ENCODE measurements around the gene TRIM16. TPM values are rescaled to one million over a fixed set of nuclear protein-coding genes. Genes with fewer than 3 reads are reported as not detected.
"Not testable (repeated sequence)": the region's sequence is repeated elsewhere in the genome, so short reads cannot be mapped to it uniquely, and the experiment has no call there.

The TRIM16 gene
- total RNA-seq, 1 donor from 2014 or later, result 32.1 TPM

- no peaks in the 10 kb centered on the region for H3K27me3 Mint-ChIP-seq (ENCODE audit: insufficient read depth, low read depth)
These were observed 25.8 kb downstream of the TRIM16 start for GRCh38 chr17:15658296-15658695.

GRCh38 chr17:15657868-15658267 lies 26.2 kb downstream of the TRIM16 start:
- Histone ChIP-seq H3K79me2 (ENCODE audit: low read depth) (no peaks in the 10 kb centered on the region), H3K9ac (no peak overlapping the region), H3K9me3 (ENCODE audit: low read depth) (no peaks in the 10 kb centered on the region), H4K20me1 (ENCODE audit: low read depth) (no peaks in the 10 kb centered on the region), H2AFZ (replicated peaks) (no peak overlapping the region), H3K27ac (no peak overlapping the region), H3K27me3 (no peaks in the 10 kb centered on the region), H3K4me1 (peaks cover 19% of the 10 kb centered on the region), H3K4me3 (no peak overlapping the region), H3K36me3 (no peaks in the 10 kb centered on the region), H3K4me2 (no peak overlapping the region), H3F3A (ENCODE audit: low read depth) (no peaks in the 10 kb centered on the region)
- no peak overlapping the region for H3K4me3 Mint-ChIP-seq
- H3K27ac Mint-ChIP-seq, result no peak overlapping the region
- no peak for TF ChIP-seq EZH2phosphoT487 (IDR thresholded peaks at IDR 0.05)
- TF ChIP-seq CTCF (IDR thresholded peaks at IDR 0.05), result no peak
- no peak for TF ChIP-seq EZH2 (IDR thresholded peaks at IDR 0.05)
- peaks cover 7% of the 10 kb centered on the region for H3K36me3 Mint-ChIP-seq
- no peak for DNase-seq (ENCODE audit: low spot score)
- peaks cover 2% of the 10 kb centered on the region for H3K9me3 Mint-ChIP-seq
- peaks cover 36% of the 10 kb centered on the region for H3K4me1 Mint-ChIP-seq
- no peaks in the 10 kb centered on the region for H3K27me3 Mint-ChIP-seq (ENCODE audit: insufficient read depth, low read depth)

More at GRCh38 chr17:15658296-15658695, 25.8 kb downstream of the TRIM16 start:
- H3K79me2 ChIP-seq (ENCODE audit: low read depth), result no peaks in the 10 kb centered on the region
- H3K27ac ChIP-seq, result no peak overlapping the region
- H3K36me3 ChIP-seq, result no peaks in the 10 kb centered on the region
- H3K9me3 Mint-ChIP-seq, result peaks cover 2% of the 10 kb centered on the region
- H3K4me3 ChIP-seq, result no peak overlapping the region
- H3K27me3 ChIP-seq, result no peaks in the 10 kb centered on the region
- no peak overlapping the region for H2AFZ ChIP-seq (replicated peaks)
- no peak overlapping the region for H3K4me3 Mint-ChIP-seq
- DNase-seq (ENCODE audit: low spot score), result no peak
- H3K36me3 Mint-ChIP-seq, result peaks cover 7% of the 10 kb centered on the region
- peaks cover 19% of the 10 kb centered on the region for H3K4me1 ChIP-seq
- H3K9ac ChIP-seq, result no peak overlapping the region
- no peaks in the 10 kb centered on the region for H3F3A ChIP-seq (ENCODE audit: low read depth)
- no peak overlapping the region for H3K4me2 ChIP-seq
- no peak overlapping the region for H3K27ac Mint-ChIP-seq
- H3K9me3 ChIP-seq (ENCODE audit: low read depth), result no peaks in the 10 kb centered on the region
- TF ChIP-seq EZH2 (IDR thresholded peaks at IDR 0.05), result no peak
- TF ChIP-seq EZH2phosphoT487 (IDR thresholded peaks at IDR 0.05), result no peak
- TF ChIP-seq CTCF (IDR thresholded peaks at IDR 0.05), result no peak
- no peaks in the 10 kb centered on the region for H4K20me1 ChIP-seq (ENCODE audit: low read depth)
- peaks cover 32% of the 10 kb centered on the region for H3K4me1 Mint-ChIP-seq

- no peaks in the 10 kb centered on the region for H3F3A ChIP-seq (ENCODE audit: low read depth)
- H2AFZ ChIP-seq (replicated peaks), result no peak overlapping the region
- no peaks in the 10 kb centered on the region for H4K20me1 ChIP-seq (ENCODE audit: low read depth)
- DNase-seq (ENCODE audit: low spot score), result no peak
- TF ChIP-seq EZH2phosphoT487 (IDR thresholded peaks at IDR 0.05) (no peak), EZH2 (IDR thresholded peaks at IDR 0.05) (no peak), CTCF (IDR thresholded peaks at IDR 0.05) (no peak)
- Mint-ChIP-seq H3K27ac (peak overlapping the region; percentile 37), H3K4me3 (no peak overlapping the region), H3K27me3 (ENCODE audit: insufficient read depth, low read depth) (no peaks in the 10 kb centered on the region), H3K9me3 (peaks cover 2% of the 10 kb centered on the region), H3K36me3 (peaks cover 7% of the 10 kb centered on the region), H3K4me1 (peaks cover 52% of the 10 kb centered on the region)
- no peaks in the 10 kb centered on the region for H3K36me3 ChIP-seq
- no peaks in the 10 kb centered on the region for H3K27me3 ChIP-seq
- no peaks in the 10 kb centered on the region for H3K79me2 ChIP-seq (ENCODE audit: low read depth)
- no peak overlapping the region for H3K4me2 ChIP-seq
- H3K9ac ChIP-seq, result no peak overlapping the region
- H3K4me1 ChIP-seq, result peaks cover 23% of the 10 kb centered on the region
- no peaks in the 10 kb centered on the region for H3K9me3 ChIP-seq (ENCODE audit: low read depth)
- H3K27ac ChIP-seq, result no peak overlapping the region
- H3K4me3 ChIP-seq, result no peak overlapping the region
These were observed 29.1 kb downstream of the TRIM16 start for GRCh38 chr17:15654886-15655561.

GRCh38 chr17:15654401-15654800 lies 29.7 kb downstream of the TRIM16 start:
- not testable (repeated sequence) for H3K27me3 ChIP-seq; H4K20me1 ChIP-seq (ENCODE audit: low read depth); H3K4me3 Mint-ChIP-seq; H3K9ac ChIP-seq; H2AFZ ChIP-seq (replicated peaks); H3K4me2 ChIP-seq; H3K79me2 ChIP-seq (ENCODE audit: low read depth); H3K36me3 ChIP-seq; H3K27me3 Mint-ChIP-seq (ENCODE audit: insufficient read depth, low read depth); H3K9me3 ChIP-seq (ENCODE audit: low read depth); DNase-seq (ENCODE audit: low spot score); H3K9me3 Mint-ChIP-seq; H3K4me3 ChIP-seq; H3F3A ChIP-seq (ENCODE audit: low read depth); H3K36me3 Mint-ChIP-seq
- Histone ChIP-seq H3K4me1 (peaks cover 23% of the 10 kb centered on the region), H3K27ac (peak overlapping the region; percentile 11)
- Mint-ChIP-seq H3K27ac (peak overlapping the region; percentile 73), H3K4me1 (peaks cover 52% of the 10 kb centered on the region)

Data from neural progenitor cell (in vitro differentiated cells).